Urinary bladder (tissue), 4 donors: ENCODE data around the gene MED26. TPM values are rescaled to one million over a fixed set of nuclear protein-coding genes. Genes with fewer than 3 reads are reported as not detected.

ENCODE experiments used
- DNase-seq: peaks from one replicate; pipeline ENCODE4 v3.0.0-alpha.2; 2015; ENCODE audit errors: extremely low spot score
- H3K27ac ChIP-seq: one replicate; pipeline ENCODE4 v1.5.1; 2013; ENCODE audit warnings: low read depth, mild to moderate bottlenecking, moderate library complexity
- H3K36me3 ChIP-seq: one replicate; pipeline ENCODE4 v1.6.1; 2013; ENCODE audit warnings: mild to moderate bottlenecking, moderate library complexity; ENCODE audit not compliant: insufficient read depth
- H3K4me1 ChIP-seq: one replicate; pipeline ENCODE4 v1.6.1; 2013; ENCODE audit warnings: mild to moderate bottlenecking, moderate library complexity; ENCODE audit not compliant: insufficient read depth
- H3K4me3 ChIP-seq: one replicate; pipeline ENCODE4 v1.5.1; 2013; ENCODE audit warnings: low read depth, low read length
- WGBS: extraction: QIAGEN DNeasy Blood & Tissue Kit; methylation state at CpG from one replicate; pipeline ENCODE4 v1.1.7; 2013; 5-methylcytosine and 5-hydroxymethylcytosine counted together
- polyA plus RNA-seq: library from polyadenylated mRNA; stranded (reverse); fragments of 200-250 nt; gene quantifications from one replicate; pipeline ENCODE4 v1.2.3, GENCODE V29; 2013
- total RNA-seq: library from RNA; depleted of rRNA; stranded (reverse); fragments of >200 nt; gene quantifications from one replicate; pipeline ENCODE4 v1.2.3, GENCODE V29; 2014
- donor health status: healthy with polysubstance abuse.
- donor health status: healthy.

The MED26 gene
- total and polyA plus RNA-seq, 2 donors = 3.5 to 7.6 TPM

- WGBS = 92% methylated on average over 5 of the region's 5 CpGs
- no peaks in the 10 kb centered on the region for H3K4me1 ChIP-seq
- no peak for DNase-seq
- no peak overlapping the region for H3K27ac ChIP-seq
- no peak overlapping the region for H3K4me3 ChIP-seq
- H3K36me3 ChIP-seq = no peaks in the 10 kb centered on the region
Measured at GRCh38 chr19:16600824-16601223, 27.2 kb downstream of the MED26 start.

- Histone ChIP-seq H3K27ac (no peak overlapping the region), H3K4me3 (no peak overlapping the region), H3K36me3 (no peaks in the 10 kb centered on the region), H3K4me1 (no peaks in the 10 kb centered on the region)
- DNase-seq = no peak
- 85% methylated on average over 6 of the region's 6 CpGs for WGBS
Measured at GRCh38 chr19:16599655-16600346, 28.2 kb downstream of the MED26 start.

- DNase-seq = no peak
- WGBS = 62% methylated on average over 4 of the region's 4 CpGs
- no peaks in the 10 kb centered on the region for H3K4me1 ChIP-seq
- H3K27ac ChIP-seq = no peak overlapping the region
- H3K36me3 ChIP-seq = no peaks in the 10 kb centered on the region
- H3K4me3 ChIP-seq = no peak overlapping the region
Measured at GRCh38 chr19:16598848-16599247, 29.2 kb downstream of the MED26 start.

GRCh38 chr19:16596399-16596798 is 31.6 kb downstream of the MED26 start:
- 94% methylated on average over 9 of the region's 9 CpGs for WGBS
- no peaks in the 10 kb centered on the region for H3K4me1 ChIP-seq
- no peak for DNase-seq
- H3K36me3 ChIP-seq = no peaks in the 10 kb centered on the region
- H3K4me3 ChIP-seq = no peak overlapping the region
- no peak overlapping the region for H3K27ac ChIP-seq

- DNase-seq = no peak
- 86% methylated on average over 8 of the region's 8 CpGs for WGBS
- H3K27ac ChIP-seq = no peak overlapping the region
- H3K4me1 ChIP-seq = no peaks in the 10 kb centered on the region
- H3K36me3 ChIP-seq = no peaks in the 10 kb centered on the region
- no peak overlapping the region for H3K4me3 ChIP-seq
Measured at GRCh38 chr19:16595097-16595496, 32.9 kb downstream of the MED26 start.

- DNase-seq = no peak
- H3K36me3 ChIP-seq = no peaks in the 10 kb centered on the region
- H3K4me1 ChIP-seq = no peaks in the 10 kb centered on the region
- H3K4me3 ChIP-seq = no peak overlapping the region
- 82% methylated on average over 5 of the region's 5 CpGs for WGBS
- no peak overlapping the region for H3K27ac ChIP-seq
Measured at GRCh38 chr19:16594681-16595091, 33.3 kb downstream of the MED26 start.

GRCh38 chr19:16594131-16594586 is 33.8 kb downstream of the MED26 start:
- Histone ChIP-seq H3K4me1 (no peaks in the 10 kb centered on the region), H3K27ac (no peak overlapping the region), H3K36me3 (no peaks in the 10 kb centered on the region), H3K4me3 (no peak overlapping the region)
- no peak for DNase-seq
- WGBS = 73% methylated on average over 10 of the region's 10 CpGs

- DNase-seq = no peak
- no peak overlapping the region for H3K4me3 ChIP-seq
- WGBS = 98% methylated on average over 4 of the region's 4 CpGs
- H3K4me1 ChIP-seq = no peaks in the 10 kb centered on the region
- H3K36me3 ChIP-seq = no peaks in the 10 kb centered on the region
- no peak overlapping the region for H3K27ac ChIP-seq
Measured at GRCh38 chr19:16593181-16593580, 34.8 kb downstream of the MED26 start.

- Histone ChIP-seq H3K4me1 (no peaks in the 10 kb centered on the region), H3K36me3 (no peaks in the 10 kb centered on the region), H3K27ac (no peak overlapping the region), H3K4me3 (no peak overlapping the region)
- 69% methylated on average over 10 of the region's 10 CpGs for WGBS
- DNase-seq = no peak
Measured at GRCh38 chr19:16591803-16592556, 36.0 kb downstream of the MED26 start.

GRCh38 chr19:16590876-16591802 is 36.9 kb downstream of the MED26 start:
- no peaks in the 10 kb centered on the region for H3K4me1 ChIP-seq
- WGBS = 89% methylated on average over 9 of the region's 9 CpGs
- no peak overlapping the region for H3K4me3 ChIP-seq
- no peaks in the 10 kb centered on the region for H3K36me3 ChIP-seq
- no peak for DNase-seq
- no peak overlapping the region for H3K27ac ChIP-seq

- H3K4me1 ChIP-seq = no peaks in the 10 kb centered on the region
- H3K27ac ChIP-seq = no peak overlapping the region
- no peak for DNase-seq
- H3K36me3 ChIP-seq = no peaks in the 10 kb centered on the region
- H3K4me3 ChIP-seq = no peak overlapping the region
- 73% methylated on average over 3 of the region's 3 CpGs for WGBS
Measured at GRCh38 chr19:16589917-16590316, 38.1 kb downstream of the MED26 start.

GRCh38 chr19:16588824-16589577 is 39.0 kb downstream of the MED26 start:
- H3K4me3 ChIP-seq = no peak overlapping the region
- WGBS = 83% methylated on average over 11 of the region's 11 CpGs
- H3K27ac ChIP-seq = no peak overlapping the region
- no peak for DNase-seq
- no peaks in the 10 kb centered on the region for H3K36me3 ChIP-seq
- no peaks in the 10 kb centered on the region for H3K4me1 ChIP-seq
